Right hindlimb (tissue), 1 donor: Measurements from ENCODE around the gene GBX1.

Source experiments
- DNase-seq: peaks from one replicate; pipeline ENCODE4 v3.0.0-alpha.2; 2018

The GBX1 gene

DNA sequence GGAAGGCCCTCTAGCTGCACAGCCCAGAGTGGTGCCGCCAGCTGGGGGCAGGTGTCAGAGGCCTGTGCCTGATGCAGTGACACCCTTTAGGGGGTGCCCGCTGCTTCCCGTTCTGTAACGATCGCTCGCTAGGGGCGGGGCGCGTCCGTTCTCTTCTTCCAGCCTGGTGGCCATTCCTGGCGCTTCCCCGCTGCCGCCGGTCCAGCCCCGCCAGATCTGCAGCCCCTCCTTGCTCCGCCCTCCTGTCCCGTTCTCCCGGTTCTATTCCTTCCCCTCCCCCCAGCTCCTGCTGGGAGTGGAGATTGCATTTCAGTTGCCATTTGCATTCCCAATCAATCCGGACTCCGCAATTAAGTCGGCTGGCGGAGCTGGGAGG, 42.0 kb downstream of the GBX1 start:
- DNase-seq = peak; percentile 75

DNA sequence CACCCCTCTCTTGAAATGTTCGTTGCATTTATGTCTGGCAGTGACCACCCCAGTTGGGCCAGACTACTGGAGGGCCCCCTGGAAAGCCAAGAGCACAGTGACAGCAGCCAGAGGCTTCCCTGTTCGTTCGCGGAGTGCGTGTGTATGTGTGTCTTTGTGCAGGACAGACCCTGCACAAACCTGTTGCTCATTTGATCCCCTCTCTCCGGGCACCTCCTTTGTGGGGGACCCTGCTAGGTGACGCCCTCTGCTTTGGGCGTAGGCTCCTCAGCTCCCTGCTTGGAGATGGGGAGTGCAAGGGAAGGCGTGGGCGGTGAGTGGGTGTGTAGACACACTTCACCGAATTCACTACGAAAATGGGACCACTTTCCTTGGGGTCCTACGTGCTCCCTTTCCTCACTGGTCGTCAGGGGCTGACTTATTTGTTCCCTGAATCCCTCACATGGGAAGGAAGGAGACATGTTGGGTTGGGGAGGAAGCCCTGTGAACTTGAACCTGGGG, 42.5 kb downstream of the GBX1 start:
- DNase-seq = no peak

DNA sequence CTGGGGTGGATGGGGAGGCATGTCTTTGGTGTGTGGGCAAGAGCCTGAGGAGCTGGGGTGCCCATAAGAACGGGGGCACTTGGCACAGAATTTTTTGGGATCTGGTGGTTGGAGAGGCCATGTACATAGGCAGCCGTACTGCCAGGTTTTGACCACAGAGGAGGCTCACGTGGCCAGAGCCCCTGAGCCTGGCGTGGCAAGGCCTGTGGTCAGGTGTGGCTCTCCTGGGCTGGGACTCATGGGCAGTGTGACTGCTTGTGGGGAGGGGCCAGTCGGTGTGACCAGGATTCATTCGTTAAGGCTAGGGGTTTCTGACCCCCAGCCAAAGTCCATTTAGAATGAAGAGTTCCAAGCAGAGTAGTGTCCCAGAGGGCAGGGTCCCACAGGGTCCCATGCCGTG, 43.0 kb downstream of the GBX1 start:
- DNase-seq = no peak

DNA sequence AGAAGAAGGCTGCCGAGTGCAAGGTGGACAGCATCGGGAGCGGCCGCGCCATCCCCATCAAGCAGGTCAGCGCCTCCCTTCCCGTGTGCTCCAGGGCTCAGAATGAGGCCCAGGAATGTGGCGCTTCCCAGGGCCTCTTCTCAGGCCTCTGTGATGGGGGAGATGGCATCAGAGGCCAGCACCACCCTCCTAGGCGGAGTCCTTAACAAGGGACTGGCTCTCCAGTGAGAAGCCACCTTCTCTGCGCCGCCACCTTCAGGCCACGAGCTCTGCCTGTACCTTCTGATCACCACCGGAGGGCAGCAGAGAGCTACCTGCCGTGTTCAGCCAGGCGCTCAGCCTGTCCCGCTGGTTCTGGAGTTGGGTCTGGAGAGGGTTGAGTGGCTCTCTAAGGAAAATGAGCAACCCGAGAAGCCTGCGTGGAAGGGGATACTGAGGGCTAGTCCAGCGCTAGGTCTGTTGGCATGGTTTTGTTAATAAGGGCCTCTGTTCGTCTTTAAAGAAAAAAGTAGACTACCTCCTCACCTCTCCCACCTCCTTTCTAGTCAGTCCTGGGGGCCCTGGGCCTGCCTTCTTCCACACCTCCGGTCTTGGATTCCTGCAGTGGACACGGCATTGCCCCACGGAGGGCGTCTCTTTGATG, 43.6 kb downstream of the GBX1 start:
- DNase-seq = peak; percentile 89

DNA sequence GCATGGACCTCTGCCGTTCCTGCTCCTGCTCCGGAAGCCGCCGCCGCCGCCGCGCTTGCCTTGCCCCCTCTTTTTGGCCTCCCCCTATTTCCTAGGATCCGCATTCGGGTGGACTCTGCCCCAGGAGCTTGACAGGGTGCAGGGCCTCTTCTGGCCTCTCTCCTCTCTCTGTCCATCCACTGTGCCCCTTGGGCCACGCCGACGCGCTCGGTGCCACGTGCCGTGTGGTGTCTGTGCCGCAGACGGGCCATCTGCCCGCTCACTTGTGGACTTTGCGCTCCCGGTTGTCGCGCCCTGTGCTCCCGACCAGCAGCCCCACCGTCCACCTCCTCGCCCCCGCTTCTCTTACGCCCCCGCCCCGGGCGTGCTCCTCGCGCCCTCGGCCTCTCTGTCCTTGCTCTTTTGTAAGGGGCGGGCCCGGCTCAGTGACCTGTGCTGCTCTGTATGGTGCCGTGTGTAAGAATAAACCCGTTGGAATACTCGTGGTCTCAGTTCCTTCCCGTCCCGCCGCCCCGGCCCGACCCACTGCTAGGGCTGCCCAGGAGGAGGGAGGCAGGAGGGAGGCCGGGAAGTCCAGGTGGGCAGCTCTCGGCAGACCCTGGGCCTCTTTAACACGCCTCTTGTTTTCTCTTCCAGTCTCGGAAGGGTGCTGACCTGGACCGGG, 44.2 kb downstream of the GBX1 start:
- DNase-seq = no peak

DNA sequence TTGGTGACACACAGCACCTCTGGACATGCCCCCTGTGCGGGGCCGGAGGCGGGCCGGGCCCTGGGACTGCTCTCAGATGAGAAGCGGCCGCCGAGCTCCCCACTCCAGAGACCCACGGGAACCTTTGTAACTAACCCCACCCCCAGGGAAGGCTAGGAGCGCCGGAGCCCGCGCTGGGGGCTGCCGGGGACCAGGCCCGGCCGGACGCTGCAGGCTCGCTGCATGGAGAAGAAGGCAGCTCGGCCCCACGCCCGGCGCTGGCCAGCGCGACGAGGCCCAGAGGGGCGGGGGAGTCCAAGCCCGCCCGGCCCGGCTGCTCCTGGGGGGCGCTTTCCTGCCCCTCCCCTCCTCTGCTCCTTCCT, 44.7 kb downstream of the GBX1 start:
- no peak for DNase-seq

DNA sequence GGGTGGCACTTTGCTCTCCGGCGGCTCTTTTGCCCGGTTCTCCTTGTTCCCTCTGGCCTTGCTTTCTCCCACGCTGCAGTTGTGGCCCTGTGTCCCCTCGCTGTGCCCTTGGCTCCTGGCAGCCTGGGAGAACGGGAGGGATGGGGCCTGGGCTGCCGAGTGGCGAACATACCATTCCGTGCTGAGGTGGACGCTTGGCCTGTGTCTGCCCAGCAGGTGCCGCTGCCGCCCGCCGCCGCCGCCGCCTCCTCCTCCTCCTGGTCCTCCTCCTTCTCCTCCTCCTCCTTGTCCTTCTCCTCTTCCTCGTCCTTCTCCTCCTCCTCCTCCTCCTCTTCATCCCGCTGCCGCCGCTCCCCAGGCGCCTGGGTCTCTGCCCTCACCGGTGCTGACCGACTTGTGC, 45.2 kb downstream of the GBX1 start:
- no peak for DNase-seq

DNA sequence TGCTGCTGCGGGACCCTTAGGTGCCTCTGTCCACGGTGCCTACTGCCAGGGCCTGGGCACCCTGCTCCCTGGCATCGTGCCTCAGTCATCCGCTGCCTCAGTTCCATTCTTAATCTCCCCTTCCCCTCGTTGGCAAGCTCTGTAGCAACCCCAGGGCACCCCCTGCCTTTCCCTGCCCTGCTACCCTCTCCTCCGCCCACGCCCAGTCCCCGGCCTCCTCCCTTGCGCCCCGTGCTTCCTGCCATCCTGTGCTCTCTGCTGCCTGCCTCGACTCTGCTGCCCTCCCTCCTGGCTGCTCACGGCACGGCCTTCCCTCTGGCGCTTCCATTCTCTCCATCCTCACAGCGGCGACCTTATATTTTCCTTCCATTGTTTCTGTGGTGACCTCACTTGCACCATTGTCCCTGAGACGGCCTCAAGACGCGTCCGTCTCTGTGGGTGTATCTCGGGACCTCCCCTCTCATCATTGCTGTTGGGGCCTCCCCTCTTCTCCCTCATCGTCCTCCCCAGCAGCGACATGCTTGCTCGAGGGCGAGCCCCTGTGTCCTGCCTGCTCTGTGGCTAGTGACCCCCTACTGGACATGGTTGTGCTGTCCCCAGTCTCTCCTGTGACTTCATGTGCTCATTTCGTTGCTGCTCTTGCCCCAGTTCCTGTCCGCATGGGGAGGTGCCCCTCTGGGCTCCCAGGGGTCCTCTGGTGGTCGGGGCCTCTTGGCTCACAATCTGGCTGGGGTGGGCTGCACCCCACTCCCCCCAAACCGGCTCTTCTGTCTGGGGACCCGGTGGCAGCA, 45.9 kb downstream of the GBX1 start:
- no peak for DNase-seq

DNA sequence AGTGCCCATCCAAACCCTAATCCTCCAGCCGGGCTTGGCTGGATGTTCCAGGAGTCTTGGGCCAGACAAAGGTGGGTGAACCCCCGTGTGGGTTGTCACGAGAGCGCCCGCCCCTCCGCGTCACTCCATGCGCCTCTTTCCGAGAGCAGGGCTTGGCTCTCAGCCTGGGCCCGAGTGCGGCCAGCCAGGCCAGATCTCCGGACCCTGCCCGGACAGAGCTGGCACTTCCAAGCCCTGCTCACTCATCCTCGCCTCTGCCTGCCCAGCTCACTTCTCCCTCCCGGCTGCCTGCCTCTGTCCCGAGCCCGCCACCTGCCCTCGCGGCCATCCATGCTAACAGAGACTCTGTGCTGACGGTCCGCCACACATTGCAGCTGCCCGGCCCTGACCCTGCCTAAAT, 46.6 kb downstream of the GBX1 start:
- DNase-seq = no peak

DNA sequence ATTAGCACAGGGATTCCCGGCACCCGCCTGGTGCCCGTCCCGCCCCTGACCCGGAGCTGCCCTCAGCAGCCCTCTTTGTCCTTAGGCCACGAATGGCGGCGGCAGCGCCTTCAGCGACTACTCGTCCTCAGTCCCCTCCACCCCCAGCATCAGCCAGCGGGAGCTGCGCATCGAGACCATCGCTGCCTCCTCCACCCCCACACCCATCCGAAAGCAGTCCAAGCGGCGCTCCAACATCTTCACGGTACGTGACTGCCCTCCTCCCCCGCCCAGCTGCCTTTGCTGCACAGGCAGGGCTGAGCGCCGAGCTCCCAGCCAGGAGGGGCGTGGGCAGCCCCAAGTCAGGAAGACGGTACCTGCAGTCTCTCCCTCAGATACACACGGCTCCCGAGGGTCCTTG, 47.6 kb downstream of the GBX1 start:
- DNase-seq = no peak

DNA sequence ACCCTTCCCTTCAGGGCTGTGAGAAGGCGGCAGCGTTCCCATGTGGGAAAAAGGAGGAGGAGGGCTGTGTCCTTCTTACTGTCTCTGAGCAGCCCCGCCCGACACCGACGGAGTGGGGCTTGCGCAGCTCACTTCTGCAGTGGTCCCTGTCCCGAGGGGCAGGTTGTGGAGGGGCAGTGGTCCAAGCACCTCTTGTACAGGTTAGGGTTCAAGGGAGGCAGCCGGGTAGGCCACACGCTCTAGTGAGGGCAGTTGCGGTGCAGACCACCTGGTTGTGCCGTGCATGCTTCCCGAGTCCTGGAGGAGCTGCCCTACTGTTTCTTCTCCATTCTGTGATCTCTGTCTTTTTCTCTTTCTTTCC, 48.5 kb downstream of the GBX1 start:
- no peak for DNase-seq

DNA sequence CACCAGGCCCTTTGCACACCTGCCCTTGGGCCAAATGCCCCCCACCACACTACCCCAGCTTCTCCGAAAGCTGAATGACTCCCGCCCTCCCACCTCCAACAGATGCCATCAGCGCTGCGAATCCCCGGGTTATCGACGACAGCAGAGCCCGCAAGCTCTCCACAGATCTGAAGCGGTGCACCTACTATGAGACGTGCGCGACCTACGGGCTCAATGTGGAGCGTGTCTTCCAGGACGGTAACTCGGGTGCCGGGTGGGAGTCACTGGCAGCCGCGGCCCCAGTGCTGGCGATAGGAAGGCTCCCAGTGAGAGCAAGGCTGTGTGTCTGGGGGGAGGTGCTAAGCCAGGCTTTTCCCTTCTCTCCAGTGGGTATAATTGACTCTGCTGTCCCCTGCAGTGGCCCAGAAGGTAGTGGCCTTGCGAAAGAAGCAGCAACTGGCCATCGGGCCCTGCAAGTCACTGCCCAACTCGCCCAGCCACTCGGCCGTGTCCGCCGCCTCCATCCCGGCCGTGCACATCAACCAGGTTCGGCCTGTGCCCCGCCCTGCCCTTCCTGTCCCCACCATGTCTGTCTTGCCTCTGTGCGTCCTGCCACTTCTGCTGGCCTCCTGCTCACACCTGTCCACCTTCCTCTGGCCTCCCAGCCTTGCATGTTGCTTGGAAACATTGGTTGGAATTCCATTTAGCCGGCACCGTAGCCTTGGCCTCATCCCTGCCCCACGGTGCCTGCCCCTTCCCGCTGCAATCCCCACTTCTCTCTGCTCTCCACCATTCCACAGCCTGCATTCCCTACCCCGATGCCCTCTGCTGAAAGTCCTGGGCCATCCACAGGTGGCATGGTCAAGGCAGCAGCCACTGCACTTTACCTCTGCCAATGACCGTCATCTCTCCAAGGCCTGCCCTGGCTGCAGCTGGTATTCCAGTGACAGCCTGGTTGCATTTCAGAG, 49.1 kb downstream of the GBX1 start:
- no peak for DNase-seq

DNA sequence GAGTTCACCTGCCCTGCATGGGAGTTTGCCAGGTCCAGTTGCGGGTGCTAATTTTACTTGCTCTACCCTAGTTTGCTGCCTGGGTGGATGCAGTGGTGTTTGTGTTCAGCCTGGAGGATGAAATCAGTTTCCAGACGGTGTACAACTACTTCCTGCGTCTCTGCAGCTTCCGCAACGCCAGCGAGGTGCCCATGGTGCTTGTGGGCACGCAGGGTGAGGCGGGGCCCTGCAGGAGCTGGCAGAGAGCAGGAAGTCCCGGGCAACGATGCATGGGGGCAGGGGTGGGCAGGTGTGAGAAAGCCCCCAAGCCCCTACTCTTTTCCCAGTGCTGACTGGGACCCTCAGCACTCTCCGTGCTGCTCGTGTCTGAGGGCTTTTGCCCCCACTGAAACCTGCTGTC, 49.9 kb downstream of the GBX1 start:
- no peak for DNase-seq

DNA sequence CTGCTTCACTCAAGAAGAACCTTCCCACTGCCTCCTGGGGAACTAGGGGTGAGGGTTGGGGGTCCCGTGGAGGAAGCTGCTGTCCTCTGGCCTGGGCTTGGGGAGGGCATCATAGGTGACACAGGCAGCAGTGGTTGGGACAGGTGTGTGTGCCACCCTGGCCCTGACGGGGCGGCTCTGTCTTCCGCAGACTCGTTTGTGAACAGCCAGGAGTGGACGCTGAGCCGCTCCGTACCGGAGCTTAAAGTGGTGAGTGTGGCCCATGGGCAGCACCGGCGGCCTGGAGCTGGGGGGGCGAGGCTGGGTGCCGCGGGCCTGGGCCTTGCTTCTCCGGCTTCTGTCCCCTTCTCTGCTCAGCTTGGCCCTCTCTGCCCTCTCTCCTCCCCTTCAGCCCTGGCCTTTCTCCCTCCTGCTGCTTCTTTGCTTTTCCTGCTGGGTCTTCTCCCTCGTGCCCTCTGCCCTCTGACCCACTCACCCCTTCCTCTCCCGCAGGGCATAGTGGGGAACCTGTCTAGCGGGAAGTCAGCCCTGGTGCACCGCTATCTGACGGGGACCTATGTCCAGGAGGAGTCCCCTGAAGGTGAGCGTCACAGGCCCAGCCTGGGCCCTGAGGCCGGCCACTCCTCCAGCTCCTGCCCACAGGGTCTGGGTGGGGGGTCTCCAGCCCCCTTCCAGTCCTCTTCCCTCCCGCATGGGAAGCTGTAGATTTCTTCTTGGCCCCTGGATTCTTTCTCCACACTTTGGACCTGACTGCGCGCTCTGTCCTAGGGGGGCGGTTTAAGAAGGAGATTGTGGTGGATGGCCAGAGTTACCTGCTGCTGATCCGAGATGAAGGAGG, 50.7 kb downstream of the GBX1 start:
- no peak for DNase-seq

DNA sequence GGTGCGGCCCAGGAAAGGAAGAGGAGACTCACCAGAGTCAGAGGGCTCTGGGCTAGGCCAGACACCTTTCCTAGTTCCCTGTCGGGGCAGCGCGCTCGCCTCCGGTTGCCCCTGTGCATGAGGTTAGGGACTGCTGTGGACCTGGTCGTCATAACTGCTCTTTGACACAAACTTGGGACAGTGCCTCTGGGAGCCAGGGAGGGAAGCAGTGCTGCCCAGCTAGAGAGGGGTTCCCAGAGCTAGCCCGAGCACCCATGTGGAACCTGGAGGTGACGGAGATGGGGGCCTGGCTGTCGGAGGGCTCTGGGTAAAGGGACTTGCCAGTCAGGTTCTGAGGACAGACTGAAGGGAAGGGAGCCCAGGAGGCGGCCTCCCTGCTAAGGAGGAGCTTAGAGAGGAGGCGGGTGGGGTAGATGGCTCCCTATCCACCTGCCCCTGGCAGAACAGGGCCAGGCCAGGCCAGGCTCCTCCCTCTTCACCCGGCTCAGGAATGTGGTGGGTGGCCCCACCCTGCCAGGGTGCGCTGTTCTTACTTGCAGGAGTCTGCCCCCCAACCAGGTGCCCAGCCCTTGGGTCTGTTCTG, 51.6 kb downstream of the GBX1 start:
- no peak for DNase-seq

DNA sequence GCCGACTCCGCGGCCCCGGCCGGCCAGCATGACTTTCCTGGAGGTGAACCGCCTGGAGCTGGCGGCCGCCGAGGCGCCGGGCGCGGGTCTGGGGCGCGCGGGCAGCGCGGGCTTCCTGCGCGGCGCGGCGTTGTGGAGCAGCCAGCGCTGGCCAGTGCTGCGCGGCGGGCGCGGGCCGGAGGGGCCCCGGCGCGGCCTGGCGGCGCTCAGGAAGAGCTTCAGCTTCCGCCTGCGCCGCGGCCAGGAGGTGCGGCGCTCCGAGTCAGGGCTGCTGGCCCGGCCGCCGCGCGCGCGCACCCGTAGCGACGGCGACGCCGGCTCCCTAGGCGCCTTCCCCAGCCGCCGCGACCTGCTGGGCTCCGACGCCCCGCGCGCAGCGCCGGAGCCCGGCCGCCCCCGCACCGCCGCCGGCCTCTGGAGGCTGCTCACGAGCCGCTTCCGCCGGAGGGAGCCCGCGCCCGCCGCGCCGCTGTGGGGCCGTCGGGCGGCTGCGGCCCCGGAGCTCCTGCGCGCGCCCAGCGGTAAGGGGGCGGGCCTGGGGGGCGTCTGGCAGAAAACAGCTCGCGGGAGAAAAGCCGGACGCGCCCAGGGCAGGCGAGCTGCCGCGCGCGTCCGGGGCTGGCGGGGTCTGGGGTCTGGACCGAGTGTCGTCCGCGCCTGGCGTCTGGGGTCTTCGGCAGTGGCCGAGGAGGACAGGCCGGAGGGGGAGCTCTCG, 52.2 kb downstream of the GBX1 start:
- peak; percentile 59 for DNase-seq

DNA sequence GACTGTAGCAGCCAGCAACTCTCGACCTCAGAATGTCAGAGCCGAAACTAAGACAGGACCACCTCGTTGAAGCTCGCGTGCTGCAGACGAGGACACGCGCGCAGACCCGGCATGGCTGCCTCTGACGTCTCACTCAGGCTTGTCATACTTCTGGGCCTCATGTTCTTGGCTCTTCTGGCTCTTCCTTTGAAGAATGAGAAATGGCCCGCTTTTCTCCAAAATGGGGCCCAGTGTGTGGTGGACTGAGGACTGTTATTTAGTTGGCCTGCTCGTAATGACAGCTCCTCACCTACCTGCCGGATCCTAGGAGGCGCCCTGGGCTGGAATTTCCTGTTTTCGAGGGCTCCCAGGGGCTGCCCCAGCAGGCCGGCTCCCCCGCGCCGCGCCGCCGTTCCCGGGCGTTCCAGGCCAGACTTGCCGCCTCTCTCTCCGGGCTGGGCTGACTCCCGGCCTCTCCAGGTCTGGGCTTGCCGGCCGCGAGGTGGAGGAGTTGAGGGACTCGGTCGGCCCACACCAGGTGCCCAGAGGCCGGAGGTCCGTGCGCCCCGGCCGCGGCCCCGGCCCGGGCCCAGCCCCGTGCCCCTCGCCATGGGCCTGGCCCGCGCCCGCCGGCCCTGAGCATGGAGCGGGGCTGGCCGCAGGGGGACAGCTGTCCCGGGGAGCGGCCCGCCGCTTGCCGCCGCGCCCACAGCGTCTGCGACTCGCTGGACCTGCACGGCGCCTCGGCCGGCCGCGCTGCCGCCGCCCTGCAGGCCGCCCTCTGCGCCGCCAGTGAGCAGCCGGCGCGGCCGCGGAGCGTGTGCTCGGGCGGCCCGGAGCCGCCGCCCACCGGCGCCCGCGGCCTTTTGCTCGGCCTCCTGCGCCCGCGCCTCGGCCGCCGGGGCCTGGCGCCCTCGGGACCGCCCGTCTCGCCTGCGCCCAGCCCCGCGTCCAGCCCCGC, 53.1 kb downstream of the GBX1 start:
- no peak for DNase-seq

DNA sequence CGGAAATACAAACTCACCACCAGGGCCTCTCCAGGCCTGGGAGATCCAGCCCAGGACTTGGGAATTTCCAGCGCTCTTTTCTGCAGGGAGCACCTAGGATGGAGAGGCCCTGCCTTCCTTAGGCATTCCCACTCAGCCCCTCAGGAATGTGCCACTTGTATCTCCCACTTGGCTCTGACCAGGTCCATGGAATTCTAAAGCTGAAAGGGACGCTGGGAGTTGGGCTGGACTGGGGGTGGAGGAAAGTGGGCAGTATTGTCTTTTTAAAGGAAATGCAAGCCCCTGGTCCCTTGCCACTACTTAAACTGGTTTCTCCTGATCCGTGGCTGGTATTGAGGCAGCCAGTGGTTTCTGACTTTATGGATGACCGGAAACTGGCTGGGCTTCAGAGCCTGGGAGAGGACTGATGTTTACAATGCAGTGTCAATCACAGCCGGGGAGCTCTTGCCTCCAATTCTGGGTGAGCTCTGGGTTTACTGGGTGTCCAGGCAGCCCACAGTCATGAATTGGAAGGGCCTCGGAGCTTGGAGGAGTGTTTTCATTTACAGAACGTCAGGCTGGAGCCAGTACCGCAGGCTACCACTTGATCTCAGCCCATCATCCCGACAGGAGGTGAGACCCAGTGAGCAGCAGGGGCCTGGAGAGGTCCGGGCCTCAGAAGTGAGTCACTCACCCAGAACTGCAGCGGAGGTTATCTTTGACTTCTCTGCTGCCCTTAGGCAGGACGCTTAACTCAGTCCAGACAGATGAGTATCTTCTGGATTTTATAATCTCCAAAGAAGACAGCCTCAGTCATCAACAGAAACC, 53.9 kb downstream of the GBX1 start:
- DNase-seq = no peak
